HEK293T (cell line): Measurements from ENCODE around the gene RPL12.

ENCODE experiments used
- BHLHE40 ChIP-seq: fragments of 450-650 bp; IDR thresholded peaks from 2 replicates; pipeline ENCODE4 v1.6.1; 2016; ENCODE audit warnings: mild to moderate bottlenecking, moderate library complexity, borderline replicate concordance
- FOXA1 ChIP-seq: fragments of 450-650 bp; IDR thresholded peaks from 2 replicates; pipeline ENCODE4 v1.6.1; 2016; ENCODE audit warnings: mild to moderate bottlenecking
- FOXK2 ChIP-seq: fragments of 450-650 bp; IDR thresholded peaks from 2 replicates; pipeline ENCODE4 v1.6.1; 2016; ENCODE audit warnings: mild to moderate bottlenecking
- FOXM1 ChIP-seq: fragments of 450-650 bp; IDR thresholded peaks from 2 replicates; pipeline ENCODE4 v1.6.1; 2017; ENCODE audit warnings: mild to moderate bottlenecking, borderline replicate concordance
- HDGF ChIP-seq: fragments of 450-650 bp; IDR thresholded peaks from 2 replicates; pipeline ENCODE4 v1.6.1; 2017; ENCODE audit warnings: antibody characterized with exemption, borderline replicate concordance
- PKNOX1 ChIP-seq: fragments of 450-650 bp; IDR thresholded peaks from 2 replicates; pipeline ENCODE4 v1.6.1; 2016
- SUZ12 ChIP-seq: fragments of 450-650 bp; IDR thresholded peaks from 2 replicates; pipeline ENCODE4 v1.6.1; 2016; ENCODE audit warnings: mild to moderate bottlenecking
- TARDBP ChIP-seq: fragments of 450-650 bp; IDR thresholded peaks from 2 replicates; pipeline ENCODE4 v1.6.1; 2016
- ZNF384 ChIP-seq: fragments of 450-650 bp; IDR thresholded peaks from 2 replicates; pipeline ENCODE4 v1.6.1; 2016

- TF ChIP-seq FOXK2 (no peak), SUZ12 (no peak), BHLHE40 (no peak), FOXA1 (no peak), FOXM1 (no peak), PKNOX1 (no peak), TARDBP (no peak), ZNF384 (no peak), HDGF (no peak)
Measured at GRCh38 chr9:127470662-127471061, 19.5 kb upstream of the RPL12 start.
